ENCODE data around the gene MTM1. TPM values are rescaled to one million over a fixed set of nuclear protein-coding genes. Genes with fewer than 3 reads are reported as not detected.

MTM1 gene
- polyA plus RNA-seq, 1 of the 3 experiments (the other 2 are of a cell fraction) = 2.7 TPM

- TF ChIP-seq REST (IDR thresholded peaks at IDR 0.05; ENCODE audit: low read depth, low read length) (no peak), CTCF (IDR thresholded peaks at IDR 0.05) (no peak), RXRA (IDR thresholded peaks at IDR 0.05; ENCODE audit: borderline replicate concordance, low read depth) (no peak), POLR2AphosphoS5 (IDR thresholded peaks at IDR 0.05; ENCODE audit: low read depth, low read length) (no peak), RFX5 (IDR thresholded peaks at IDR 0.05; ENCODE audit: low read length) (no peak)
Observed at GRCh38 chrX:150599226-150599625, 30.8 kb downstream of the MTM1 start (continued).

GRCh38 chrX:150602296-150602695 is 33.9 kb downstream of the MTM1 start:
- H3K36me3 ChIP-seq (replicated peaks in 1 of 2; ENCODE audit: control insufficient read depth in 1 of 2, insufficient read depth in 2 of 2, low read length in 1 of 2) = peaks cover 0 to 7% of the 10 kb centered on the region in 2 experiments
- POLR2A ChIA-PET = no interaction called here
- no peak overlapping the region for H2AFZ ChIP-seq (ENCODE audit: low read depth)
- no peak overlapping the region for H3K27ac ChIP-seq (ENCODE audit: low read depth in 2 of 2, low read length in 1 of 2)
- H3K9me3 ChIP-seq = no peaks in the 10 kb centered on the region
- H3K4me2 ChIP-seq = no peak overlapping the region
- H3K79me2 ChIP-seq (ENCODE audit: insufficient read depth) = no peaks in the 10 kb centered on the region
- no peaks in the 10 kb centered on the region for H3F3A ChIP-seq (replicated peaks; ENCODE audit: insufficient read depth)
- H3K27me3 ChIP-seq (ENCODE audit: insufficient read depth) = no peaks in the 10 kb centered on the region
- H3K4me1 ChIP-seq (ENCODE audit: control insufficient read depth in 1 of 2, insufficient read depth in 2 of 2, low read depth in 1 of 2, low read length in 1 of 2) = no peaks in the 10 kb centered on the region; a peak in 1 of 4 replicates
- no peaks in the 10 kb centered on the region for H4K20me1 ChIP-seq (ENCODE audit: insufficient read depth)
- H3K9me2 ChIP-seq = no peaks in the 10 kb centered on the region
- no peak overlapping the region for H3K9ac ChIP-seq
- CTCF ChIA-PET = interaction anchor here (0.8 to 1.1 kb wide), 2 partner anchors 14 to 29 kb away, joined by 3 read pairs; no protein-coding TSS in a partner anchor
- no peak for DNase-seq
- no peak overlapping the region for H3K4me3 ChIP-seq (ENCODE audit: low read depth in 2 of 2, low read length in 1 of 2)
- no peak for TF ChIP-seq REST (IDR thresholded peaks at IDR 0.05; ENCODE audit: low read depth, low read length)
- TF ChIP-seq RXRA (IDR thresholded peaks at IDR 0.05; ENCODE audit: borderline replicate concordance, low read depth) = no peak
- no peak for TF ChIP-seq SIN3A (IDR thresholded peaks at IDR 0.05; ENCODE audit: borderline replicate concordance, low read depth, low read length)
- TF ChIP-seq PBX3 (IDR thresholded peaks at IDR 0.05) = no peak
- TF ChIP-seq SMC3 (IDR thresholded peaks at IDR 0.05; ENCODE audit: low read depth, low read length) = no peak
- TF ChIP-seq EZH2phosphoT487 (IDR thresholded peaks at IDR 0.05; ENCODE audit: borderline replicate concordance, low read depth) = no peak
- no peak for TF ChIP-seq ELF1 (IDR thresholded peaks at IDR 0.05)
- no peak for TF ChIP-seq CHD2 (IDR thresholded peaks at IDR 0.05; ENCODE audit: low read length, partially characterized antibody)
- no peak for TF ChIP-seq NFIC (IDR thresholded peaks at IDR 0.05; ENCODE audit: borderline replicate concordance)
- no peak for TF ChIP-seq GATA2 (CRISPR knock-in tag; IDR thresholded peaks at IDR 0.05)
- no peak for TF ChIP-seq YY1 (IDR thresholded peaks at IDR 0.05; ENCODE audit: low read depth)
- no peak for TF ChIP-seq TEAD4 (IDR thresholded peaks at IDR 0.05; ENCODE audit: borderline replicate concordance, insufficient read depth)
- no peak for TF ChIP-seq RFX5 (IDR thresholded peaks at IDR 0.05; ENCODE audit: low read length)
- TF ChIP-seq CTCF (IDR thresholded peaks at IDR 0.05) = no peak
- TF ChIP-seq TCF12 (IDR thresholded peaks at IDR 0.05) = no peak
